ENCODE data around the gene IGFBP1.
"Not testable (repeated sequence)": the region's sequence is repeated elsewhere in the genome, so short reads cannot be mapped to it uniquely, and the experiment has no call there.

Gene IGFBP1

GRCh38 chr7:45938626-45939302 lies 50.5 kb downstream of the IGFBP1 start:
- DNase-seq (ENCODE audit: low read depth in 2 of 2), result no peak

GRCh38 chr7:45939574-45939973 lies 51.3 kb downstream of the IGFBP1 start:
- no peak for DNase-seq (ENCODE audit: low read depth in 2 of 2)

GRCh38 chr7:45940237-45940781 lies 52.0 kb downstream of the IGFBP1 start:
- not testable (repeated sequence) for DNase-seq (ENCODE audit: low read depth in 2 of 2)

GRCh38 chr7:45940939-45941338 lies 52.7 kb downstream of the IGFBP1 start:
- no peak for DNase-seq (ENCODE audit: low read depth in 2 of 2)

Measured in stimulated activated CD4-positive, alpha-beta T cell treated with anti-CD3 and anti-CD28 coated beads, Interleukin-1b, Interleukin-23, amount 100 ng/mL, for 1 hour (primary cell).